Measurements from ENCODE around the gene ITGA3. TPM values are rescaled to one million over a fixed set of nuclear protein-coding genes. Genes with fewer than 3 reads are reported as not detected.

ITGA3 gene
- polyA plus RNA-seq, 2 of the 4 experiments (the other 2 are of a cell fraction), result 141 to 268 TPM

DNA sequence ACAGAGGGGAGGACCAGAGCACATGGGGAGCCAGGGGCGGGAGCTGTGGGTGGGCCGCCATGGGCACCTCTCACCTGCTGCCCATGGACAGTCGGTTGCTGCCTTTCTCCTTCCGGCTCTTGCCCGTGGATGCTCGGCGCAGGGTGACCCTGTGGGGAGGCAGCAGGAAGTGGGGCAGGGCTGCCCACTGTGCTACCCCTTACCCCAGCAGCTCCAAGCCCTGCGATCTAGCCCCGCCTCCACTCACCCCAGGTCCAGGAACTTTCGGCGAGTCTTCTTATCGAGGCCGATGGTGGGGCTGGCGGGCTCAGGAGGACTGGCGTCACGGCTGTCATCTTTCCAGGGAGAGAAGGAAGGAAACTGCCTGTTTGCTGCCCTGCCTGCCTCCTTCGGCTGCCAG, 59.8 kb downstream of the ITGA3 start:
- no peak for ATAC-seq
- Histone ChIP-seq H3K4me3 (no peak overlapping the region), H3K27ac (no peak overlapping the region), H3K9me3 (no peaks in the 10 kb centered on the region), H3K4me1 (peaks cover 10% of the 10 kb centered on the region; the same call in 1 of the 3 replicates), H3K4me2 (no peak overlapping the region)
- TF ChIP-seq CBX8 (IDR thresholded peaks at IDR 0.05), result no peak
- no peak for TF ChIP-seq RAD21 (conservative IDR thresholded peaks at IDR 0.05 in 1 of 2, IDR thresholded peaks at IDR 0.05 in 1 of 2)
- TF ChIP-seq, protein P1, sequence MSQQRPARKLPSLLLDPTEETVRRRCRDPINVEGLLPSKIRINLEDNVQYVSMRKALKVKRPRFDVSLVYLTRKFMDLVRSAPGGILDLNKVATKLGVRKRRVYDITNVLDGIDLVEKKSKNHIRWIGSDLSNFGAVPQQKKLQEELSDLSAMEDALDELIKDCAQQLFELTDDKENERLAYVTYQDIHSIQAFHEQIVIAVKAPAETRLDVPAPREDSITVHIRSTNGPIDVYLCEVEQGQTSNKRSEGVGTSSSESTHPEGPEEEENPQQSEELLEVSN (IDR thresholded peaks at IDR 0.05; ENCODE audit: borderline replicate concordance, low read depth), result no peak
- TF ChIP-seq TFCP2L1 (CRISPR knock-in tag; IDR thresholded peaks at IDR 0.05), result no peak; the same call in 1 of the 2 replicates
- no peak for TF ChIP-seq POLR2AphosphoS2 (conservative IDR thresholded peaks at IDR 0.05; ENCODE audit: low read length)
- TF ChIP-seq, protein P2, sequence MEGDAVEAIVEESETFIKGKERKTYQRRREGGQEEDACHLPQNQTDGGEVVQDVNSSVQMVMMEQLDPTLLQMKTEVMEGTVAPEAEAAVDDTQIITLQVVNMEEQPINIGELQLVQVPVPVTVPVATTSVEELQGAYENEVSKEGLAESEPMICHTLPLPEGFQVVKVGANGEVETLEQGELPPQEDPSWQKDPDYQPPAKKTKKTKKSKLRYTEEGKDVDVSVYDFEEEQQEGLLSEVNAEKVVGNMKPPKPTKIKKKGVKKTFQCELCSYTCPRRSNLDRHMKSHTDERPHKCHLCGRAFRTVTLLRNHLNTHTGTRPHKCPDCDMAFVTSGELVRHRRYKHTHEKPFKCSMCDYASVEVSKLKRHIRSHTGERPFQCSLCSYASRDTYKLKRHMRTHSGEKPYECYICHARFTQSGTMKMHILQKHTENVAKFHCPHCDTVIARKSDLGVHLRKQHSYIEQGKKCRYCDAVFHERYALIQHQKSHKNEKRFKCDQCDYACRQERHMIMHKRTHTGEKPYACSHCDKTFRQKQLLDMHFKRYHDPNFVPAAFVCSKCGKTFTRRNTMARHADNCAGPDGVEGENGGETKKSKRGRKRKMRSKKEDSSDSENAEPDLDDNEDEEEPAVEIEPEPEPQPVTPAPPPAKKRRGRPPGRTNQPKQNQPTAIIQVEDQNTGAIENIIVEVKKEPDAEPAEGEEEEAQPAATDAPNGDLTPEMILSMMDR (IDR thresholded peaks at IDR 0.05), result no peak
- TF ChIP-seq, protein P3, sequence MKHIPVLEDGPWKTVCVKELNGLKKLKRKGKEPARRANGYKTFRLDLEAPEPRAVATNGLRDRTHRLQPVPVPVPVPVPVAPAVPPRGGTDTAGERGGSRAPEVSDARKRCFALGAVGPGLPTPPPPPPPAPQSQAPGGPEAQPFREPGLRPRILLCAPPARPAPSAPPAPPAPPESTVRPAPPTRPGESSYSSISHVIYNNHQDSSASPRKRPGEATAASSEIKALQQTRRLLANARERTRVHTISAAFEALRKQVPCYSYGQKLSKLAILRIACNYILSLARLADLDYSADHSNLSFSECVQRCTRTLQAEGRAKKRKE (CRISPR knock-in tag; IDR thresholded peaks at IDR 0.05; ENCODE audit: low read depth), result no peak
- no peak for TF ChIP-seq MAZ (IDR thresholded peaks at IDR 0.05; ENCODE audit: borderline replicate concordance, low read depth, low read length)
- TF ChIP-seq MAFK (IDR thresholded peaks at IDR 0.05; ENCODE audit: partially characterized antibody), result no peak
- TF ChIP-seq FOSB (CRISPR knock-in tag; IDR thresholded peaks at IDR 0.05), result no peak
- no peak for TF ChIP-seq NR3C1 (IDR thresholded peaks at IDR 0.05)
- TF ChIP-seq EHF (CRISPR knock-in tag; IDR thresholded peaks at IDR 0.05), result no peak
- no peak for TF ChIP-seq NFE2L2 (conservative IDR thresholded peaks at IDR 0.05; ENCODE audit: low read length)
- TF ChIP-seq, protein P4, sequence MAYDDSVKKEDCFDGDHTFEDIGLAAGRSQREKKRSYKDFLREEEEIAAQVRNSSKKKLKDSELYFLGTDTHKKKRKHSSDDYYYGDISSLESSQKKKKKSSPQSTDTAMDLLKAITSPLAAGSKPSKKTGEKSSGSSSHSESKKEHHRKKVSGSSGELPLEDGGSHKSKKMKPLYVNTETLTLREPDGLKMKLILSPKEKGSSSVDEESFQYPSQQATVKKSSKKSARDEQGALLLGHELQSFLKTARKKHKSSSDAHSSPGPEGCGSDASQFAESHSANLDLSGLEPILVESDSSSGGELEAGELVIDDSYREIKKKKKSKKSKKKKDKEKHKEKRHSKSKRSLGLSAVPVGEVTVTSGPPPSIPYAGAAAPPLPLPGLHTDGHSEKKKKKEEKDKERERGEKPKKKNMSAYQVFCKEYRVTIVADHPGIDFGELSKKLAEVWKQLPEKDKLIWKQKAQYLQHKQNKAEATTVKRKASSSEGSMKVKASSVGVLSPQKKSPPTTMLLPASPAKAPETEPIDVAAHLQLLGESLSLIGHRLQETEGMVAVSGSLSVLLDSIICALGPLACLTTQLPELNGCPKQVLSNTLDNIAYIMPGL (CRISPR knock-in tag; IDR thresholded peaks at IDR 0.05; ENCODE audit: borderline replicate concordance), result no peak
- TF ChIP-seq, protein P5, sequence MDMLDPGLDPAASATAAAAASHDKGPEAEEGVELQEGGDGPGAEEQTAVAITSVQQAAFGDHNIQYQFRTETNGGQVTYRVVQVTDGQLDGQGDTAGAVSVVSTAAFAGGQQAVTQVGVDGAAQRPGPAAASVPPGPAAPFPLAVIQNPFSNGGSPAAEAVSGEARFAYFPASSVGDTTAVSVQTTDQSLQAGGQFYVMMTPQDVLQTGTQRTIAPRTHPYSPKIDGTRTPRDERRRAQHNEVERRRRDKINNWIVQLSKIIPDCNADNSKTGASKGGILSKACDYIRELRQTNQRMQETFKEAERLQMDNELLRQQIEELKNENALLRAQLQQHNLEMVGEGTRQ (IDR thresholded peaks at IDR 0.05), result no peak
- no peak for FAIRE-seq
- no peak for DNase-seq (ENCODE audit: low read depth in 1 of 2, low spot score in 1 of 2)
- ChIA-PET POLR2A (no interaction called here), CTCF (interaction anchor here (1.1 to 60.2 kb wide), 18 partner anchors 11 to 195 kb away, joined by 3 to 1356 read pairs (median 6); partner anchors contain the start of genes PDK2, PPP1R9B, SAMD14 and SGCA)
- 90% methylated on average over 17 of the region's 17 CpGs for WGBS (ENCODE audit: missing lambda C conversion rate)

DNA sequence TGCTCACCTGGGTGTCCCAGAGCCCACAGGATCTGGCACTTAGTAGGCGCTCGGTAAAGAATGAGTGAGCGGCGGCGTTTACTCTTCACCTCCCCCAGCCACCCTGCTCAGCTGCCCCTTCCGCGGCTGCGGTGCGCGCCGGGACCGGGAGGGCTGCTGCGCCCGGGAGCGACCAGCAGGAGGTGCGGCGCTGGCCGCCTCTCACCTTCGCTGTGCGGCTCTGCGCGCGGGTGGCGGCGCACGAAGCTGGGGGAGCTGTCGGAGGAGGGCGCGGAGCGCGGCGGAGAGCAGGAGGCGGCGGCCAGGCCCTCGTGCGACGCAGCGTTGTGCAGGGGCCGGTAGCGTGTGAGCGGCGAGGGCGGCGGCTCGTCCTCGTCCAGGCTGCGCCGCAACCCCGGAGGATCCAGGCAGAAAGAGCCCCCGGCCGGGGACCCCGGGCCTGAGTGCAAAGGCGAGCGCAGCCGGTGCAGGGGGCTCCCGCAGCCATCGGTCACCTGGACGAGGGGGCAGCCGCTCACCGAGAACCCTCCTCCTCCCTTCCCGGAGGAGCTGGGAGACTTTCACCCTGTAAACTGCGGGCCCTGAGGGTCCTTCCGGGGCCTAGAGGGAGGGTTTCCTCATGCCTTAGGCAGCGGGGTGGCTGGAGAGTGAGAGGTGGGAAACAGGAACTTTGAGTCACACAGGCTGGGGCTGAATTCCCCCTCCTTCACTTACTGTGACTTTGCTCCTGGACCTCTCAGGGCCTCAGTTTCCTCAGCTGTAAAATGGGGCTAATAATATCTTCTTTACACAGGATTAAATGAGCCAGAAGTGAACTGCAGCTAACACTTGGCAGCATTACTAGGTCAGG, 61.5 kb downstream of the ITGA3 start:
- TF ChIP-seq RAD21 (conservative IDR thresholded peaks at IDR 0.05 in 1 of 2, IDR thresholded peaks at IDR 0.05 in 1 of 2) (peak; percentile 40 to 51; a peak in 4 of 5 replicates), SMC3 (IDR thresholded peaks at IDR 0.05) (peak; percentile 59), BHLHE40 (IDR thresholded peaks at IDR 0.05; ENCODE audit: low read depth, low read length) (no peak), KDM1A (IDR thresholded peaks at IDR 0.05; ENCODE audit: low read depth) (peak; percentile 58; the same call in 1 of the 2 replicates)
- TF ChIP-seq, protein P6, sequence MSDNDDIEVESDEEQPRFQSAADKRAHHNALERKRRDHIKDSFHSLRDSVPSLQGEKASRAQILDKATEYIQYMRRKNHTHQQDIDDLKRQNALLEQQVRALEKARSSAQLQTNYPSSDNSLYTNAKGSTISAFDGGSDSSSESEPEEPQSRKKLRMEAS (IDR thresholded peaks at IDR 0.05), result peak; percentile 66
- TF ChIP-seq, protein P1 (IDR thresholded peaks at IDR 0.05; ENCODE audit: borderline replicate concordance, low read depth), result peak; percentile 79; the same call in 1 of the 2 replicates
- TF ChIP-seq, protein P2 (IDR thresholded peaks at IDR 0.05), result peak; percentile 53; the same call in 2 of the 3 replicates
- TF ChIP-seq, protein P7, sequence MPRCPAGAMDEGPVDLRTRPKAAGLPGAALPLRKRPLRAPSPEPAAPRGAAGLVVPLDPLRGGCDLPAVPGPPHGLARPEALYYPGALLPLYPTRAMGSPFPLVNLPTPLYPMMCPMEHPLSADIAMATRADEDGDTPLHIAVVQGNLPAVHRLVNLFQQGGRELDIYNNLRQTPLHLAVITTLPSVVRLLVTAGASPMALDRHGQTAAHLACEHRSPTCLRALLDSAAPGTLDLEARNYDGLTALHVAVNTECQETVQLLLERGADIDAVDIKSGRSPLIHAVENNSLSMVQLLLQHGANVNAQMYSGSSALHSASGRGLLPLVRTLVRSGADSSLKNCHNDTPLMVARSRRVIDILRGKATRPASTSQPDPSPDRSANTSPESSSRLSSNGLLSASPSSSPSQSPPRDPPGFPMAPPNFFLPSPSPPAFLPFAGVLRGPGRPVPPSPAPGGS (IDR thresholded peaks at IDR 0.05), result no peak
- no peaks in the 10 kb centered on the region for H3K9me3 ChIP-seq
- ChIA-PET CTCF (interaction anchor here (0.8 to 60.2 kb wide), 19 partner anchors 12 to 181 kb away, joined by 3 to 1356 read pairs (median 7); partner anchors contain the start of genes PDK2, PPP1R9B, SAMD14 and SGCA), POLR2A (interaction anchor here (1.1 kb wide), 1 partner anchor 43 kb away, joined by 3 read pairs; no protein-coding TSS in a partner anchor)
- peak overlapping the region; percentile 69 for H3K4me2 ChIP-seq
- WGBS (ENCODE audit: missing lambda C conversion rate), result 27% methylated on average over 44 of the region's 64 CpGs
- peaks cover 5% of the 10 kb centered on the region; the same call in 1 of the 3 replicates for H3K4me1 ChIP-seq
- peak; percentile 72 to 91 for ATAC-seq
- H3K4me3 ChIP-seq, result no peak overlapping the region
- peak overlapping the region in 1 of 2 experiments; percentile 14; a peak in 1 of 6 replicates for H3K27ac ChIP-seq
- no peak for FAIRE-seq
- peak; percentile 74 to 78 for DNase-seq (ENCODE audit: low read depth in 1 of 2, low spot score in 1 of 2)

All from A549 (cell line).